K562 (cell line): ENCODE data around the gene CSTB. TPM values are rescaled to one million over a fixed set of nuclear protein-coding genes. Genes with fewer than 3 reads are reported as not detected.

Experiments used
- ATF1 ChIP-seq, 2 experiments: fragments of 450-650 bp in 1 of 2; IDR thresholded peaks; 2 replicates each; pipeline ENCODE4 v1.6.1; 2016; ENCODE audit warnings: missing compliant biosample characterization in 1 of 2, missing genetic modification characterization in 1 of 2
- ESRRB ChIP-seq: fragments of 250-450 bp; sonication (Bioruptor Pico); IDR thresholded peaks from 2 replicates; pipeline ENCODE4 v1.5.0; 2020; ENCODE audit warnings: mild to moderate bottlenecking, moderate library complexity, borderline replicate concordance
- FIP1L1 ChIP-seq: fragments of 200-400 bp; formaldehyde crosslinking; IDR thresholded peaks from 2 replicates; pipeline ENCODE4 v1.6.1; 2018; ENCODE audit warnings: mild to moderate bottlenecking, low read depth, low read length; ENCODE audit not compliant: poor library complexity, severe bottlenecking
- L3MBTL2 ChIP-seq: fragments of 450-650 bp; IDR thresholded peaks from 2 replicates; pipeline ENCODE4 v1.6.1; 2016; ENCODE audit warnings: mild to moderate bottlenecking, moderate library complexity
- MED1 ChIP-seq: sonication (generic); formaldehyde crosslinking; IDR thresholded peaks from 2 replicates; pipeline ENCODE4 v1.8.1; 2023; ENCODE audit warnings: missing genetic modification reagents, borderline replicate concordance
- POLR2H ChIP-seq: IDR thresholded peaks from 2 replicates; pipeline ENCODE4 v1.6.1; 2016; ENCODE audit warnings: missing genetic modification characterization, low read depth, mild to moderate bottlenecking, control low read depth, missing compliant biosample characterization, moderate library complexity
- REST ChIP-seq, 2 experiments: fragments of 450-650 bp; formaldehyde crosslinking in 1 of 2; IDR thresholded peaks; 2 replicates each; pipeline versions ENCODE4 v1.4.0 to v1.6.1; 2014 to 2020; ENCODE audit warnings: mild to moderate bottlenecking in 2 of 2, borderline replicate concordance in 1 of 2, low read depth in 1 of 2
- SMAD4 ChIP-seq: fragments of 250-450 bp; sonication (Bioruptor Pico); conservative IDR thresholded peaks from 2 replicates; pipeline ENCODE4 v1.8.0; 2021; ENCODE audit warnings: inconsistent platforms, mild to moderate bottlenecking, moderate library complexity
- ZFX ChIP-seq: sonication (generic); formaldehyde crosslinking; IDR thresholded peaks from 2 replicates; pipeline ENCODE4 v1.8.0; 2022; ENCODE audit warnings: mild to moderate bottlenecking, missing genetic modification reagents, moderate library complexity
- ZNF76 ChIP-seq: fragments of 250-450 bp; sonication (Bioruptor Pico); IDR thresholded peaks from 2 replicates; pipeline ENCODE4 v1.4.0; 2020; ENCODE audit warnings: mild to moderate bottlenecking, moderate library complexity, borderline replicate concordance
- polyA plus RNA-seq, 8 experiments: library from polyadenylated mRNA; depleted of rRNA in 4 of 8; stranded (reverse) in 5 of 8; unstranded in 3 of 8; fragments of >200 nt; fragmentation: Nextera tagmentation in 2 of 8; fragmentation: Illumina TruSeq in 1 of 8; extraction: Ambion mirVana in 2 of 8; extraction: Trizol in 1 of 8; gene quantifications; 2 replicates each; pipeline versions ENCODE4 v1.2.1 to v1.2.3, GENCODE V29; 2011 to 2014; ENCODE audit warnings: inconsistent platforms in 1 of 8, missing spikeins in 1 of 8
- total RNA-seq, 7 experiments: library from RNA; depleted of rRNA in 6 of 7; stranded (reverse); fragments of >200 nt in 6 of 7; fragmentation: Illumina TruSeq in 2 of 7; extraction: Trizol in 2 of 7; gene quantifications; 2 replicates each; pipeline versions ENCODE4 v1.2.1 to v1.2.3, GENCODE V29; 2011 to 2021; ENCODE audit warnings: low replicate concordance in 1 of 7
- TF ChIP-seq, protein P1 (sequence below): sonication (generic); formaldehyde crosslinking; IDR thresholded peaks from 2 replicates; pipeline ENCODE4 v1.8.1; 2022; ENCODE audit warnings: missing genetic modification reagents
- TF ChIP-seq, protein P2 (sequence below), 2 experiments: IDR thresholded peaks in 1 of 2; conservative IDR thresholded peaks in 1 of 2; 2 replicates each; pipeline ENCODE4 v1.6.1; 2016; ENCODE audit warnings: low read depth in 2 of 2, mild to moderate bottlenecking in 1 of 2, missing compliant biosample characterization in 1 of 2, missing genetic modification characterization in 1 of 2, moderate library complexity in 1 of 2

The CSTB gene
- total and polyA plus RNA-seq, 9 of the 15 experiments (the other 6 are each of a cell fraction or from before 2014, with no cell fraction given) = 12.4 to 65.0 (median 31.7) TPM

DNA sequence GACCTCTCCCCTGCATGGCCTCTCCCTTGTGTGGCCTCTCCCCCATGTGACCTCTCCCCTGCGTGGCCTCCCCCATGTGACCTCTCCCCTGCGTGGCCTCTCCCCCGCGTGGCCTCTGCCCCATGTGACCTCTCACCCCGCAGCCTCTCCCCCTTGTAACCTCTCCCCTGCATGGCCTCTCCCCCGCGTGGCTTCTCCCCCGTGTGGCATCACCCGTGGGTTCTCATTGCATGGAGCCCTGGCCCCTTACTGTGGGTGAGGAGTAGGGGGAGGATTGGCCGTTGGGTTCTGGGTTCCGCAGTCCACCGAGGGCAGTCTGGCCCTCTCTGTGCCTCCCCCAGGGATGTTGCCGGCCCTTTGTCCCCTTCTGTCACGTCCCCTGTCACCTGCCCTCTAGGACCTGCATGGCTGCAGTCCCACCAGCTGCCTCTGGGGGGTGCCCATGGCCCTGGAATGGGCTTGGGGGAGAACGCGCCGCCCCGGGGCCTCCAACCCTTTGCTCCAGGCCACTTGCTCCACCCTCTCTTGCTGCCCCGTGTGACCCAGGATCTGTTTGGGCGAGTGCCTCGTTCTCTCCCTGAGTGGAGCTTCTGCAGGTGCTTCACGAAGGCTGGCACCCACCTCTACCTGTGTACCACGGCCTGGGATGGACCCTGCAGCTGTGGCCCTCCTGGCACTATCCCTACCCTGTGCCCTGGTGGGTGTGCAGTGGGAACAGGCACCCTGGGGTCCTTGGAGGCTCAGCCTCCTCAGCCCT lies 34.6 kb upstream of the CSTB start (continued):
- TF ChIP-seq, protein P1, sequence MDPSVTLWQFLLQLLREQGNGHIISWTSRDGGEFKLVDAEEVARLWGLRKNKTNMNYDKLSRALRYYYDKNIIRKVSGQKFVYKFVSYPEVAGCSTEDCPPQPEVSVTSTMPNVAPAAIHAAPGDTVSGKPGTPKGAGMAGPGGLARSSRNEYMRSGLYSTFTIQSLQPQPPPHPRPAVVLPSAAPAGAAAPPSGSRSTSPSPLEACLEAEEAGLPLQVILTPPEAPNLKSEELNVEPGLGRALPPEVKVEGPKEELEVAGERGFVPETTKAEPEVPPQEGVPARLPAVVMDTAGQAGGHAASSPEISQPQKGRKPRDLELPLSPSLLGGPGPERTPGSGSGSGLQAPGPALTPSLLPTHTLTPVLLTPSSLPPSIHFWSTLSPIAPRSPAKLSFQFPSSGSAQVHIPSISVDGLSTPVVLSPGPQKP (CRISPR knock-in tag) = no peak
- TF ChIP-seq, protein P2, sequence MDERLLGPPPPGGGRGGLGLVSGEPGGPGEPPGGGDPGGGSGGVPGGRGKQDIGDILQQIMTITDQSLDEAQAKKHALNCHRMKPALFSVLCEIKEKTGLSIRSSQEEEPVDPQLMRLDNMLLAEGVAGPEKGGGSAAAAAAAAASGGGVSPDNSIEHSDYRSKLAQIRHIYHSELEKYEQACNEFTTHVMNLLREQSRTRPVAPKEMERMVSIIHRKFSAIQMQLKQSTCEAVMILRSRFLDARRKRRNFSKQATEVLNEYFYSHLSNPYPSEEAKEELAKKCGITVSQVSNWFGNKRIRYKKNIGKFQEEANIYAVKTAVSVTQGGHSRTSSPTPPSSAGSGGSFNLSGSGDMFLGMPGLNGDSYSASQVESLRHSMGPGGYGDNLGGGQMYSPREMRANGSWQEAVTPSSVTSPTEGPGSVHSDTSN (CRISPR knock-in tag; IDR thresholded peaks at IDR 0.05; ENCODE audit: low read depth) = no peak
- TF ChIP-seq, protein P2 (tag; conservative IDR thresholded peaks at IDR 0.05; ENCODE audit: low read depth) = no peak
- peak; percentile 95 for TF ChIP-seq REST (IDR thresholded peaks at IDR 0.05; ENCODE audit: borderline replicate concordance)
- TF ChIP-seq REST (CRISPR knock-in tag; IDR thresholded peaks at IDR 0.05; ENCODE audit: low read depth) = peak; percentile 56; the same call in 1 of the 2 replicates
- TF ChIP-seq L3MBTL2 = peak; percentile 57
- TF ChIP-seq ZNF76 (CRISPR knock-in tag) = no peak
- no peak for TF ChIP-seq ATF1 (CRISPR knock-in tag; IDR thresholded peaks at IDR 0.05)
- TF ChIP-seq ATF1 (tag; IDR thresholded peaks at IDR 0.05) = no peak
- TF ChIP-seq ESRRB = no peak
- no peak for TF ChIP-seq POLR2H (tag)
- TF ChIP-seq MED1 (CRISPR knock-in tag) = no peak
- TF ChIP-seq SMAD4 (CRISPR knock-in tag) = 0 out of 2 replicates have a peak, but pooled peaks have one; percentile 39
- TF ChIP-seq ZFX (CRISPR knock-in tag) = no peak; the same call in 1 of the 2 replicates
- peak; percentile 2 for TF ChIP-seq FIP1L1
